SK-N-SH (cell line): ENCODE measurements around the gene ARHGAP15. TPM values are rescaled to one million over a fixed set of nuclear protein-coding genes. Genes with fewer than 3 reads are reported as not detected.

ENCODE experiments used
- CTCF ChIA-PET: fragments of 300-600, 350-600 bp; formaldehyde crosslinking; extraction: SDS; loops from one replicate; lab custom pipeline; 2021; lab: Yijun Ruan, JAX
- POLR2A ChIA-PET: fragments of 350-600 bp; sonication (Branson Sonifier 250); formaldehyde crosslinking; extraction: SDS; loops from one replicate; lab custom pipeline; 2020; ENCODE audit warnings: antibody characterized with exemption, inconsistent platforms; lab: Yijun Ruan, JAX
- DNase-seq: peaks from one replicate; pipeline ENCODE4 v3.0.0; 2012
- H2AFZ ChIP-seq: fragments of 200-600 bp; sonication (generic); 2 replicates; pipeline ENCODE4 v1.8.1; 2016; ENCODE audit warnings: antibody characterized with exemption, mild to moderate bottlenecking, low read depth
- H3F3A ChIP-seq: fragments of 200-600 bp; sonication (generic); replicated peaks from 2 replicates; pipeline ENCODE3; 2016; ENCODE audit warnings: antibody characterized with exemption, mild to moderate bottlenecking; ENCODE audit not compliant: insufficient read depth
- H3K27ac ChIP-seq, 2 experiments: fragments of 200-500 bp in 1 of 2; fragments of 200-600 bp in 1 of 2; sonication (Bioruptor generic) in 1 of 2; sonication (generic), shearing (Covaris generic) in 1 of 2; 2 replicates each; pipeline versions ENCODE4 v1.5.1 to v1.6.1; 2014 to 2016; ENCODE audit warnings: low read depth in 2 of 2, inconsistent platforms in 1 of 2, low read length in 1 of 2, mild to moderate bottlenecking in 1 of 2, mixed read lengths in 1 of 2
- H3K27me3 ChIP-seq: fragments of 200-600 bp; sonication (generic), shearing (Covaris generic); 2 replicates; pipeline ENCODE4 v1.6.1; 2016; ENCODE audit warnings: mixed run types; ENCODE audit not compliant: insufficient read depth
- H3K36me3 ChIP-seq, 2 experiments: fragments of 200-500 bp in 1 of 2; fragments of 200-600 bp in 1 of 2; sonication (Bioruptor generic) in 1 of 2; sonication (generic) in 1 of 2; replicated peaks in 1 of 2; 2 replicates each; pipeline versions ENCODE3 to v1.5.1; 2014 to 2016; ENCODE audit warnings: low read length in 1 of 2, mild to moderate bottlenecking in 1 of 2; ENCODE audit not compliant: insufficient read depth in 2 of 2, control insufficient read depth in 1 of 2
- H3K4me1 ChIP-seq, 2 experiments: fragments of 200-500 bp in 1 of 2; fragments of 200-600 bp in 1 of 2; sonication (Bioruptor generic) in 1 of 2; sonication (generic), shearing (Covaris generic) in 1 of 2; 2 replicates each; pipeline versions ENCODE4 v1.5.1 to v1.6.1; 2014 to 2016; ENCODE audit warnings: low read depth in 1 of 2, low read length in 1 of 2, mixed run types in 1 of 2; ENCODE audit not compliant: insufficient read depth in 2 of 2, control insufficient read depth in 1 of 2
- H3K4me2 ChIP-seq: fragments of 200-600 bp; sonication (generic), shearing (Covaris generic); 2 replicates; pipeline ENCODE4 v1.6.1; 2017; ENCODE audit warnings: mixed run types
- H3K4me3 ChIP-seq, 2 experiments: fragments of 200-500 bp in 1 of 2; fragments of 200-600 bp in 1 of 2; sonication (Bioruptor generic) in 1 of 2; sonication (generic), shearing (Covaris generic) in 1 of 2; 2 replicates each; pipeline versions ENCODE4 v1.5.1 to v1.8.1; 2014 to 2016; ENCODE audit warnings: low read depth in 2 of 2, inconsistent platforms in 1 of 2, low read length in 1 of 2, mild to moderate bottlenecking in 1 of 2, mixed read lengths in 1 of 2, moderate library complexity in 1 of 2
- H3K79me2 ChIP-seq: fragments of 200-600 bp; sonication (generic); 2 replicates; pipeline ENCODE4 v1.8.1; 2017; ENCODE audit warnings: mild to moderate bottlenecking; ENCODE audit not compliant: insufficient read depth
- H3K9ac ChIP-seq: fragments of 200-600 bp; sonication (generic); 2 replicates; pipeline ENCODE4 v1.6.1; 2017; ENCODE audit warnings: mixed run types
- H3K9me2 ChIP-seq: fragments of 200-600 bp; sonication (generic); 2 replicates; pipeline ENCODE4 v1.6.1; 2017; ENCODE audit warnings: mixed run types
- H3K9me3 ChIP-seq: fragments of 200-600 bp; sonication (generic); 2 replicates; pipeline ENCODE4 v1.6.1; 2017; ENCODE audit warnings: mixed run types, mild to moderate bottlenecking, moderate library complexity
- H4K20me1 ChIP-seq: fragments of 200-600 bp; sonication (generic); 2 replicates; pipeline ENCODE4 v1.6.1; 2017; ENCODE audit warnings: mild to moderate bottlenecking, mixed run types; ENCODE audit not compliant: insufficient read depth
- CHD2 ChIP-seq: fragments of 150-350 bp; IDR thresholded peaks from 2 replicates; pipeline ENCODE4 v1.6.1; 2018; ENCODE audit warnings: low read length; ENCODE audit not compliant: partially characterized antibody
- ELF1 ChIP-seq: IDR thresholded peaks from 2 replicates; pipeline ENCODE4 v1.4.0; 2012
- EP300 ChIP-seq, 2 experiments: IDR thresholded peaks; 2 replicates each; pipeline versions ENCODE4 v1.4.0 to v1.6.1; 2012; ENCODE audit warnings: borderline replicate concordance in 1 of 2, low read depth in 1 of 2, low read length in 1 of 2
- FOXM1 ChIP-seq: IDR thresholded peaks from 2 replicates; pipeline ENCODE4 v1.4.0; 2012; ENCODE audit warnings: low read depth, mild to moderate bottlenecking
- MEF2A ChIP-seq: IDR thresholded peaks from 2 replicates; pipeline ENCODE4 v1.4.0; 2012; ENCODE audit warnings: low read depth, borderline replicate concordance
- NFIC ChIP-seq: IDR thresholded peaks from 2 replicates; pipeline ENCODE4 v1.4.0; 2012; ENCODE audit warnings: borderline replicate concordance
- POLR2AphosphoS5 ChIP-seq: IDR thresholded peaks from 2 replicates; pipeline ENCODE4 v1.6.1; 2012; ENCODE audit warnings: low read depth, low read length
- RAD21 ChIP-seq: IDR thresholded peaks from 2 replicates; pipeline ENCODE4 v1.6.1; 2012; ENCODE audit warnings: mild to moderate bottlenecking, low read length
- RFX5 ChIP-seq: IDR thresholded peaks from 2 replicates; pipeline ENCODE4 v1.6.1; 2012; ENCODE audit warnings: mild to moderate bottlenecking, improper control_type of control experiment, low read length
- SMC3 ChIP-seq: IDR thresholded peaks from 2 replicates; pipeline ENCODE4 v1.6.1; 2012; ENCODE audit warnings: low read depth, low read length, improper control_type of control experiment
- TCF12 ChIP-seq: IDR thresholded peaks from 2 replicates; pipeline ENCODE4 v1.4.0; 2012
- TEAD4 ChIP-seq: IDR thresholded peaks from 2 replicates; pipeline ENCODE4 v1.4.0; 2012; ENCODE audit warnings: mild to moderate bottlenecking, borderline replicate concordance; ENCODE audit not compliant: insufficient read depth
- polyA plus RNA-seq, 3 experiments: library from polyadenylated mRNA; depleted of rRNA; stranded (reverse); fragments of >200 nt; gene quantifications; 2 replicates each; pipeline ENCODE4 v1.2.3, GENCODE V29; 2012
- TF ChIP-seq, protein P1 (sequence below): IDR thresholded peaks from 2 replicates; pipeline ENCODE4 v1.4.0; 2012; ENCODE audit warnings: low read depth, borderline replicate concordance
- TF ChIP-seq, protein P2 (sequence below): IDR thresholded peaks from 2 replicates; pipeline ENCODE4 v1.6.1; 2012; ENCODE audit warnings: mild to moderate bottlenecking, low read depth, low read length, moderate library complexity
- TF ChIP-seq, protein P3 (sequence below): fragments of 200-600 bp; sonication (generic); IDR thresholded peaks from 2 replicates; pipeline ENCODE4 v1.6.1; 2017; ENCODE audit warnings: antibody characterized with exemption, mild to moderate bottlenecking, moderate library complexity
- TF ChIP-seq, protein P4 (sequence below): fragments of 150-350 bp; IDR thresholded peaks from 2 replicates; pipeline ENCODE4 v1.6.1; 2017; ENCODE audit warnings: antibody characterized with exemption, low read length, low read depth, borderline replicate concordance

ARHGAP15 gene
- polyA plus RNA-seq, 1 of the 3 experiments (the other 2 are of a cell fraction), result not detected

DNA sequence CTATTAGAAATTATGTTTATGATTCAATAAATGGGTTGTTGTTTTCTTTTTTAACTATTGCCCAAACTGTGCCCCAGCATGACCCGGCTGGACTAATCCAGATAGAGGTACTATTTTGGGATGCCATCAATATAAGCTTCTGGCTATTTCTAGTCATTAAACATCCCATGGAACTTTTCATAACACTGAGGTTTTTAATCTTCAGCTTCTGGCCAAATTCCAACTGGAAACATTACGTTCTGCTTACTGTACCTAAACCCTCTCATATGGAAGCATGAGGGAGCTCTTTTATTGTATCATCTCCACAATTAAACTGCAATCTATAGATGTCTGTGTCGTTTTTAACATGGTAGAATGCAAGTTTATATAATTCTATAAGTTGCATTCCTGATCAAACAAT, 674.7 kb downstream of the ARHGAP15 start (continued):
- TF ChIP-seq EP300 (IDR thresholded peaks at IDR 0.05; ENCODE audit: borderline replicate concordance in 1 of 2, low read depth in 1 of 2, low read length in 1 of 2) (no peak), TCF12 (no peak), MEF2A (no peak), TEAD4 (no peak), RFX5 (no peak), NFIC (no peak), SMC3 (no peak), RAD21 (no peak), POLR2AphosphoS5 (no peak)
- TF ChIP-seq, protein P1, sequence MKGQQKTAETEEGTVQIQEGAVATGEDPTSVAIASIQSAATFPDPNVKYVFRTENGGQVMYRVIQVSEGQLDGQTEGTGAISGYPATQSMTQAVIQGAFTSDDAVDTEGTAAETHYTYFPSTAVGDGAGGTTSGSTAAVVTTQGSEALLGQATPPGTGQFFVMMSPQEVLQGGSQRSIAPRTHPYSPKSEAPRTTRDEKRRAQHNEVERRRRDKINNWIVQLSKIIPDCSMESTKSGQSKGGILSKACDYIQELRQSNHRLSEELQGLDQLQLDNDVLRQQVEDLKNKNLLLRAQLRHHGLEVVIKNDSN, result no peak

DNA sequence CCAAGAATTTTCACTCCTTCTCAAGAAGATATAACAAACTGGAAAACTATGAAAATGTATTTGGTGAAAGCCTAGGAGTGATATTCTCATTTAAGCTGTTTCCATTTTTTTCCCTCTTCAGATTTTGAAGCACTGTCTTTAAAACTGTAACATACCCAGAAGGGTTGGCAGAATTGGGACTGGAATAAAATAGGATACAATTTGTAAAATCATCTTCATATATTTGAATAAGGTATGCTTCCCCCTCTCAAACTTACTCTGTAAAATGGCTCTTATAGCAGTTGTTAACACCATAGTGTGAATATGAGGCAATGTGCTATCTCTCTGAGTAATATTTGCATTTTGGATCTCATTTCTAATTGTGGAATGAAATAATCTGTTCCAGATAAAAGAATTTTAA, 676.4 kb downstream of the ARHGAP15 start:
- Histone ChIP-seq H3K9me2 (no peaks in the 10 kb centered on the region), H3K4me2 (no peak overlapping the region), H3K9ac (no peak overlapping the region), H3K4me3 (no peak overlapping the region), H3K27ac (no peak overlapping the region), H3K4me1 (peaks cover 0 to 4% of the 10 kb centered on the region in 2 experiments; a peak in 1 of 4 replicates), H4K20me1 (no peaks in the 10 kb centered on the region), H3K79me2 (no peaks in the 10 kb centered on the region), H2AFZ (no peak overlapping the region), H3K36me3 (no peaks in the 10 kb centered on the region), H3K27me3 (no peaks in the 10 kb centered on the region), H3F3A (no peaks in the 10 kb centered on the region), H3K9me3 (no peaks in the 10 kb centered on the region)
- ChIA-PET POLR2A (no interaction called here), CTCF (interaction anchor here (0.7 to 1.0 kb wide), 2 partner anchors 9 to 12 kb away, joined by 3 read pairs; no protein-coding TSS in a partner anchor)
- no peak for DNase-seq
- no peak for TF ChIP-seq NFIC
- TF ChIP-seq, protein P2, sequence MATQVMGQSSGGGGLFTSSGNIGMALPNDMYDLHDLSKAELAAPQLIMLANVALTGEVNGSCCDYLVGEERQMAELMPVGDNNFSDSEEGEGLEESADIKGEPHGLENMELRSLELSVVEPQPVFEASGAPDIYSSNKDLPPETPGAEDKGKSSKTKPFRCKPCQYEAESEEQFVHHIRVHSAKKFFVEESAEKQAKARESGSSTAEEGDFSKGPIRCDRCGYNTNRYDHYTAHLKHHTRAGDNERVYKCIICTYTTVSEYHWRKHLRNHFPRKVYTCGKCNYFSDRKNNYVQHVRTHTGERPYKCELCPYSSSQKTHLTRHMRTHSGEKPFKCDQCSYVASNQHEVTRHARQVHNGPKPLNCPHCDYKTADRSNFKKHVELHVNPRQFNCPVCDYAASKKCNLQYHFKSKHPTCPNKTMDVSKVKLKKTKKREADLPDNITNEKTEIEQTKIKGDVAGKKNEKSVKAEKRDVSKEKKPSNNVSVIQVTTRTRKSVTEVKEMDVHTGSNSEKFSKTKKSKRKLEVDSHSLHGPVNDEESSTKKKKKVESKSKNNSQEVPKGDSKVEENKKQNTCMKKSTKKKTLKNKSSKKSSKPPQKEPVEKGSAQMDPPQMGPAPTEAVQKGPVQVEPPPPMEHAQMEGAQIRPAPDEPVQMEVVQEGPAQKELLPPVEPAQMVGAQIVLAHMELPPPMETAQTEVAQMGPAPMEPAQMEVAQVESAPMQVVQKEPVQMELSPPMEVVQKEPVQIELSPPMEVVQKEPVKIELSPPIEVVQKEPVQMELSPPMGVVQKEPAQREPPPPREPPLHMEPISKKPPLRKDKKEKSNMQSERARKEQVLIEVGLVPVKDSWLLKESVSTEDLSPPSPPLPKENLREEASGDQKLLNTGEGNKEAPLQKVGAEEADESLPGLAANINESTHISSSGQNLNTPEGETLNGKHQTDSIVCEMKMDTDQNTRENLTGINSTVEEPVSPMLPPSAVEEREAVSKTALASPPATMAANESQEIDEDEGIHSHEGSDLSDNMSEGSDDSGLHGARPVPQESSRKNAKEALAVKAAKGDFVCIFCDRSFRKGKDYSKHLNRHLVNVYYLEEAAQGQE, result no peak
- TF ChIP-seq TCF12, result no peak
- TF ChIP-seq, protein P3, sequence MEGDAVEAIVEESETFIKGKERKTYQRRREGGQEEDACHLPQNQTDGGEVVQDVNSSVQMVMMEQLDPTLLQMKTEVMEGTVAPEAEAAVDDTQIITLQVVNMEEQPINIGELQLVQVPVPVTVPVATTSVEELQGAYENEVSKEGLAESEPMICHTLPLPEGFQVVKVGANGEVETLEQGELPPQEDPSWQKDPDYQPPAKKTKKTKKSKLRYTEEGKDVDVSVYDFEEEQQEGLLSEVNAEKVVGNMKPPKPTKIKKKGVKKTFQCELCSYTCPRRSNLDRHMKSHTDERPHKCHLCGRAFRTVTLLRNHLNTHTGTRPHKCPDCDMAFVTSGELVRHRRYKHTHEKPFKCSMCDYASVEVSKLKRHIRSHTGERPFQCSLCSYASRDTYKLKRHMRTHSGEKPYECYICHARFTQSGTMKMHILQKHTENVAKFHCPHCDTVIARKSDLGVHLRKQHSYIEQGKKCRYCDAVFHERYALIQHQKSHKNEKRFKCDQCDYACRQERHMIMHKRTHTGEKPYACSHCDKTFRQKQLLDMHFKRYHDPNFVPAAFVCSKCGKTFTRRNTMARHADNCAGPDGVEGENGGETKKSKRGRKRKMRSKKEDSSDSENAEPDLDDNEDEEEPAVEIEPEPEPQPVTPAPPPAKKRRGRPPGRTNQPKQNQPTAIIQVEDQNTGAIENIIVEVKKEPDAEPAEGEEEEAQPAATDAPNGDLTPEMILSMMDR, result no peak
- no peak for TF ChIP-seq EP300 (IDR thresholded peaks at IDR 0.05; ENCODE audit: borderline replicate concordance in 1 of 2, low read depth in 1 of 2, low read length in 1 of 2)
- TF ChIP-seq ELF1, result no peak
- TF ChIP-seq CHD2, result no peak
- no peak for TF ChIP-seq FOXM1
- TF ChIP-seq, protein P4, sequence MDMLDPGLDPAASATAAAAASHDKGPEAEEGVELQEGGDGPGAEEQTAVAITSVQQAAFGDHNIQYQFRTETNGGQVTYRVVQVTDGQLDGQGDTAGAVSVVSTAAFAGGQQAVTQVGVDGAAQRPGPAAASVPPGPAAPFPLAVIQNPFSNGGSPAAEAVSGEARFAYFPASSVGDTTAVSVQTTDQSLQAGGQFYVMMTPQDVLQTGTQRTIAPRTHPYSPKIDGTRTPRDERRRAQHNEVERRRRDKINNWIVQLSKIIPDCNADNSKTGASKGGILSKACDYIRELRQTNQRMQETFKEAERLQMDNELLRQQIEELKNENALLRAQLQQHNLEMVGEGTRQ, result no peak
